Retinal pigment epithelial cell (primary cell): ENCODE data around the gene DIDO1.

Experiments
- DNase-seq: peaks from one replicate; pipeline ENCODE4 v3.0.0-alpha.2; 2010; ENCODE audit warnings: low read depth
- H3K4me3 ChIP-seq: 2 replicates; pipeline ENCODE4 v1.5.1; 2011; ENCODE audit warnings: mild to moderate bottlenecking, low read length, control low read depth, moderate library complexity
- TF ChIP-seq, protein P1 (sequence below): conservative IDR thresholded peaks from 2 replicates; pipeline ENCODE4 v1.5.1; 2011; ENCODE audit warnings: low read depth, low read length, control low read depth, inconsistent platforms

DIDO1 gene

DNA sequence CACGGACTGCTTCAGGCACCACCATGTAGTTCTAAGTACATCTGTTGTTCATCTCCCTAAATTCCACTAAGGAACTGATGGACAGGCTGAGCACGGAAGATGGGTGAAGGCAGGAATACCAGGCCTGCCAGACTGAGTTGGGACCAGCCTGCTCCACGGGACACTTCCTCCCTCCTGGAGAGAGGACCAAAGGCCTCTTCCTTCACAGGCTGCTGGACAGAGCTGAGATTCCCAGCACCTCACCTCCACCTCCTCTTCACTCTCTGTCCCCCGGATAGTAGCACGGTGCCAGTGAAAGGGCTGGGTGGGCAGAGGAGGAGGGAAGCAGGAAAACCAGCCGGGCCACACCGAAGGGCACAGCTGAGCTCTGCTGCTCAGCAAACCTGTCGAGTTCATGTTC is 41.7 kb downstream of the DIDO1 start:
- DNase-seq = no peak
- no peak overlapping the region for H3K4me3 ChIP-seq
- TF ChIP-seq, protein P1, sequence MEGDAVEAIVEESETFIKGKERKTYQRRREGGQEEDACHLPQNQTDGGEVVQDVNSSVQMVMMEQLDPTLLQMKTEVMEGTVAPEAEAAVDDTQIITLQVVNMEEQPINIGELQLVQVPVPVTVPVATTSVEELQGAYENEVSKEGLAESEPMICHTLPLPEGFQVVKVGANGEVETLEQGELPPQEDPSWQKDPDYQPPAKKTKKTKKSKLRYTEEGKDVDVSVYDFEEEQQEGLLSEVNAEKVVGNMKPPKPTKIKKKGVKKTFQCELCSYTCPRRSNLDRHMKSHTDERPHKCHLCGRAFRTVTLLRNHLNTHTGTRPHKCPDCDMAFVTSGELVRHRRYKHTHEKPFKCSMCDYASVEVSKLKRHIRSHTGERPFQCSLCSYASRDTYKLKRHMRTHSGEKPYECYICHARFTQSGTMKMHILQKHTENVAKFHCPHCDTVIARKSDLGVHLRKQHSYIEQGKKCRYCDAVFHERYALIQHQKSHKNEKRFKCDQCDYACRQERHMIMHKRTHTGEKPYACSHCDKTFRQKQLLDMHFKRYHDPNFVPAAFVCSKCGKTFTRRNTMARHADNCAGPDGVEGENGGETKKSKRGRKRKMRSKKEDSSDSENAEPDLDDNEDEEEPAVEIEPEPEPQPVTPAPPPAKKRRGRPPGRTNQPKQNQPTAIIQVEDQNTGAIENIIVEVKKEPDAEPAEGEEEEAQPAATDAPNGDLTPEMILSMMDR = no peak

DNA sequence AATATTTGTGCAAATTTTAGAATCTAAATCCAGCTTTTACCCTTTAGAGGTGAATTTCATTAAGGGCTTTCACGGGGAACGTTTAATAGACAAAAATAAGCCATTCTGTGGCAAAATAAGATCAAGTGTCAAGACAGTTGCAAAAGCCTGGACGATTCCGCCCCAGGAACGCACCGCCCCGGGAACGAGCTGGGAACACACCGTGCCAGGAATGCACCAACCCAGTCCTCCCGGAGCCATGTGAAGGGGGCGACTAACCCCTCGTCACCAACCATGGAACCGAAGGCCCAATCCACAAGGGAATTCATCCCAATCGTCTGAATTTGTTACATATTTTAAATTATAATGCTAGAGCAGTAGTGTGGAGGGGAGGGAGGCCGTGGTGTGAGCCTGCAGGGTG is 43.9 kb downstream of the DIDO1 start:
- TF ChIP-seq, protein P1 = no peak
- DNase-seq = no peak
- no peak overlapping the region for H3K4me3 ChIP-seq

DNA sequence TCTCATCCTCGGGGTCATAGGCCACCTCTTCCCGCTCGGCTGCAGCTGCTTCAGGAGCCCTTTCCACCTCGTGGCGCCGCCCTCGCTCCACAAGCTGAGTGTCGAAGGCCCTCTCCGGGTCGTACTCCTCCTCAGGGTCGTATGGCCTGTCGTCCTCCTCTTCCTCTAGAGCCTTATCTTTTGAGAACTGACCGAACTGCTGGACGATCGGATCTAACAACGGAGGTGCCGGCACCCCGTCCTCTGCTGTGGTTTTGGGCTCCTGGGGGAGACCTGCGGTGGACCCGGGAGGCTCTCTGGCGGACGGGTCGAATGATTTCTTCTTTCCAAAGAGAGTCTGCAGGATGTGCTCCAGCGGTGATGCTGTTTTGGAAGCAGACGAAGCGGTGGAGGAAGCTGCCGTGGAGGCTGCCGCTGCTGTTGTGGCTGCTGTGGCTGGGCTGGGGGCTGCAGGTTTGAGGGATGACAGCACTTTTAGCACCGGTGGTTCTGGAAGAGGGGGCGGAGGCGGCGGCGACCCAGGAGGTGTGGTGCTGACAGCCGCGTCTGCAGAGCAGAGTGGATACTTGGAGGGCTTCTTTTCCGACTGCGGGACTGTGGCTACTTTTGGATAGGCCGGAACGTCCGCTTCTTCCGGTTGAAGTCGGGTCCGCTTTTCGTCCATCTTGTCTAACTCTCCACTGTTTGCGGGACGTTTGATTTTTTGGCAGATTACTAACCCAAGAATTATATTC is 44.5 kb downstream of the DIDO1 start:
- no peak for DNase-seq
- H3K4me3 ChIP-seq = no peak overlapping the region
- TF ChIP-seq, protein P1 = no peak

DNA sequence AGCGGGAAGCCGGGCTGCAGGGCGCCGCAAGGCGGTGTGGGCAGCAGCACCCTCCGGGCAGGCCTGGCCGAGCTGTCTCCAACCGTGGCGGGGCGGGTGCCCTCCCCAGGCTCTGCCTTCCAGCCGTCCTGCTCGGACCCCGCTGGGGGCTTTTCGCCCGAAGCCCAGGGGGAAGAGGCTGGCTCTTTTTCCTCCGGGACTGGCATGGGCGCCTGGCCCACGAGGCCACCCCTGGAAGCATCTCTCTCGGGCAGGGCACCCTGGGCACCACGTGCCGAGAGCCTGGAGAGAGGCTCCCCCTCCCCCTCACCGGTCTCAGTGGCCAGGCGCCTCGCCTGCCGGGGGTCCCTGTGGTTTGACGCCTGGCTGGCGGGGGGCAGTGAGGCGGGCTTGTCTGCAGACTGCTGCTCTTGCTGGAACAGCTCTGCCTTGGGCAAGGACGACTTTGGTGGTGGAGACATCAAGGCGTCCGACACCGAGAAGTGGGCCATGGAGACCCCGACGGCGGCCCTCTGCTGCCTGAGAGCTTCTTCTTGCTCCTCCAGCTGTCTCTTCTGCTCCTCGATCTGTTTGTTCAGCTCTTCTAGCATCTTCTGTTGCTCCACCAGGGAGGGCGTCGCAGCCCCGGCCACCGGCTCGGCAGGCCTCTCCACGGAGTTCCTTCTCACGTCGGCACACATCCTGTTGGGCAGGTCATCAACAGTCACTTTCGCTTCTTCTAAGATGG is 45.2 kb downstream of the DIDO1 start:
- TF ChIP-seq, protein P1 = no peak
- no peak for DNase-seq
- H3K4me3 ChIP-seq = no peak overlapping the region

DNA sequence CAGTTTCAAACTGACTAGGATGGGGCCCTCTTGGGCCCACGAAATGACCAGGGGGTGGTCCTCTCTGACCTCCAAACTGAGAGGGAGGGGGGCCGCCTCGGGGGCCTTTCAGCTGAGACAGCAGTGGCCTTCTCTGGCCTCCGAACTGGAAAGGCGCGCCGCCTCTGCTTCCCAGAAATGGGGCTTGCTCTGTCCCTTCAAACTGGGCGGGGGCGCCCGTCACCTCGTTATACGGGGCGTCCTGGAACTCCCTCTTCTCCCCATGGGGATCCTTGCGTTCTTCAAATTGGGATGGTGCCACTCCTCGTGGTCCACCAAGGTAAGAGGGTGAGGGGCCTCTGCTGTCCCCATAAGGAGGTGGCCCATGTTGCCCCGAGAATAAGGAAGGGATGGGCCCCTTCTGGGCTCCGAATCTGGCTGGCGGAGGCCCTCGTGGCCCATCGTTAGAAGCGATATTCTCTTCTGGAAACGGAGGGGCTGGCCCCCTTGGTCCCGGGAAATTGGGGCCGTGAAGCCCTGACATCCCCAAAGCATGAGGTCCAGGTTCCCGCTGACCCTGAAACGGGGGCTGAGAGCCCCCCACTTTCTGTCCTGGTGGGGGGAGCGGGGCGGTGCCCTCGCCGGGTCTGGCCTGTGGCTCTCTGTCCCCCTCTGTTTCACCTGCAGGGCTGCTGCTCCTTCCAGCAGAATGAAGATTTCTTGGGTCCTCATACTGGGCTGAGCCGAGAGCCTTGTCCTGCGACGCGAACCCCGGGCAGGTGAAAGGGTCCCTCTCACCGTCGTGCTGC is 46.0 kb downstream of the DIDO1 start:
- TF ChIP-seq, protein P1 = no peak
- H3K4me3 ChIP-seq = no peak overlapping the region
- no peak for DNase-seq

DNA sequence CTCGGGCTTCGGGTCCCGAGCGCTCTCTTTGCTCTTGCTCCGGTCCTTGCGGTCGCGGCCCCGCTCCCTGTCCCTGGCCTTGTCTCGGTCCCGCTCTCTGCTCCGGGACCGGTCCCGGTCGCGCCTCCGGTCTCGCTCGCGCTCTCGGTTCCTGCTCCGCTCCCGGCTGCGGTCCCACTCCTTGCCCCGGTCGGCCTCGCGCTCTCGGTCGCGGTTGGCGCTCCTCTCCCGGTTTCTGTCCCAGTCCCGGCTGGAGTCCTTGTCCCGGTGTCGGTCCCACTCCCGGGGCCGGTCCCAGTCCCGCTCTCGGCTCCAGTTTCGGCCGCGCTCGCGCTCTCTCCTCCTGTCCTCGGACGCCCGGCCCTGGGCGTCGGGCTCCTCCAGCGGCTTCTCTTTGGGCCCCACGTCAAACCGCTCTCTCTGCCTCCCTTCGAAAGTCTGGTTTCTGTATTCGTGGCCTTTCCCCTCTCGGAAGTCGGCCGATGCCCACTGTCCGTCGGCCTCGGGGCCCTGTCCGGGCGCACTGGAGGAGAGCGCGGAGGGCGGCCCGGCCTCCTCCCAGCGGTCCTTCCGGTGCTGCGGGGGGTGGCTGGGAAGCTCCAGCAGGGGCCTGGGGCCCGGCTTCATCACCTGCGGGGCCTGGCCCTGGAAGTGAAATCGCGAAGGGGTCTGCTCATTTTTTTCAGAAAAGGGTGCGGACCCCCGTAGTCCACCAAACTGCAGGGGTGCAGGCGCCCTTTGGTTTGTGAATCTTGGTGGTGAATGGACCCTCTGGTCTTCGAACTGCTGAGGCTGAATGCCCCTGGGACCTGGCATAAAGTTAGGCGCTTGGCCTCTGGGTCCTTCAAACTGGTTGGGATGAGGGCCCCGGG is 46.8 kb downstream of the DIDO1 start:
- no peak overlapping the region for H3K4me3 ChIP-seq
- no peak for DNase-seq
- TF ChIP-seq, protein P1 = no peak
